ENCODE data around the gene HBZ. TPM values are rescaled to one million over a fixed set of nuclear protein-coding genes. Genes with fewer than 3 reads are reported as not detected.
"Not testable (repeated sequence)": the region's sequence is repeated elsewhere in the genome, so short reads cannot be mapped to it uniquely, and the experiment has no call there.

Gene HBZ
- total and polyA plus RNA-seq, 2 donors (not counting 1 experiment from before 2014, with no cell fraction given) = not detected

DNA sequence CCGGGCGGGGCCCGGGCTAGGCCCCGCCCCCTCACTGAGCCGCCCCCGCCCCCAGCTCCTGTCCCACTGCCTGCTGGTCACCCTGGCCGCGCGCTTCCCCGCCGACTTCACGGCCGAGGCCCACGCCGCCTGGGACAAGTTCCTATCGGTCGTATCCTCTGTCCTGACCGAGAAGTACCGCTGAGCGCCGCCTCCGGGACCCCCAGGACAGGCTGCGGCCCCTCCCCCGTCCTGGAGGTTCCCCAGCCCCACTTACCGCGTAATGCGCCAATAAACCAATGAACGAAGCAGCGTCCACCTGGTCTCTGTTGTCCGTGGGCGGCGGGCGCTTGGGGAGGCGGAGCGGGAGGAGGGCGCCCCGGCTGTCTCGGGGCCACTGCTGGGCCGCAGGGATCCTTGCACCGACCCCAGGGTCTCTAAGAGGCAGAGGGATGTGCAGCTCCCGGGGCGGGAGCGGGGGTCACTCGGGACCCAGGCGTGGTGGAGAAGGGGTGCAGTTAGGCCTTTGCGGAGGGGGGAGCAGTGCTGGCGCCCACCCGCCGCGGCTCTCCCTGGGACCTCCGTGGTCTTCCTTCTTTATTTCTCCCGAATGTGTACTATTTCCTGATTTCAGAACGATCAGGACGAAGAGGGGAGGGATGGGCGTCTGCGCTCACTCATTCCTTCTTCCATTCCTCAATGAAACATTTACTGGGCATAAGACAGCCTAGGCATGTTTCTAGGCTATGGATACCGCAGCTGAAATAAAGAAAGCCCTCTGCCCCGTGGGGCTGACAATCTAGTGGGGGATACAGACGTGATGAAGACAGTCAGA is 2.0 kb downstream of the HBZ start:
- peak overlapping the region; percentile 23 for H3K9ac ChIP-seq (ENCODE audit: insufficient read depth, low read length)
- H3K36me3 ChIP-seq (ENCODE audit: control insufficient read depth, insufficient read depth, low read length) = no peaks in the 10 kb centered on the region
- TF ChIP-seq EZH2 (IDR thresholded peaks at IDR 0.05; ENCODE audit: low read length, missing control alignments) = no peak
- TF ChIP-seq, protein P1, sequence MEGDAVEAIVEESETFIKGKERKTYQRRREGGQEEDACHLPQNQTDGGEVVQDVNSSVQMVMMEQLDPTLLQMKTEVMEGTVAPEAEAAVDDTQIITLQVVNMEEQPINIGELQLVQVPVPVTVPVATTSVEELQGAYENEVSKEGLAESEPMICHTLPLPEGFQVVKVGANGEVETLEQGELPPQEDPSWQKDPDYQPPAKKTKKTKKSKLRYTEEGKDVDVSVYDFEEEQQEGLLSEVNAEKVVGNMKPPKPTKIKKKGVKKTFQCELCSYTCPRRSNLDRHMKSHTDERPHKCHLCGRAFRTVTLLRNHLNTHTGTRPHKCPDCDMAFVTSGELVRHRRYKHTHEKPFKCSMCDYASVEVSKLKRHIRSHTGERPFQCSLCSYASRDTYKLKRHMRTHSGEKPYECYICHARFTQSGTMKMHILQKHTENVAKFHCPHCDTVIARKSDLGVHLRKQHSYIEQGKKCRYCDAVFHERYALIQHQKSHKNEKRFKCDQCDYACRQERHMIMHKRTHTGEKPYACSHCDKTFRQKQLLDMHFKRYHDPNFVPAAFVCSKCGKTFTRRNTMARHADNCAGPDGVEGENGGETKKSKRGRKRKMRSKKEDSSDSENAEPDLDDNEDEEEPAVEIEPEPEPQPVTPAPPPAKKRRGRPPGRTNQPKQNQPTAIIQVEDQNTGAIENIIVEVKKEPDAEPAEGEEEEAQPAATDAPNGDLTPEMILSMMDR (conservative IDR thresholded peaks at IDR 0.05 in 1 of 2, IDR thresholded peaks at IDR 0.05 in 1 of 2; ENCODE audit: low read depth in 1 of 2, low read length in 2 of 2) = no peak
- H3K4me3 ChIP-seq (replicated peaks in 1 of 4; ENCODE audit: control extremely low read depth in 1 of 4, insufficient read depth in 1 of 4, low read depth in 3 of 4, low read length in 4 of 4) = peak overlapping the region; percentile 40 to 58 (median 54)
- no peaks in the 10 kb centered on the region for H4K20me1 ChIP-seq (ENCODE audit: control insufficient read depth, extremely low read depth, insufficient read depth, low read length)
- H3K27ac ChIP-seq (ENCODE audit: insufficient read depth, low read length) = no peak overlapping the region
- peak overlapping the region; percentile 57 for H2AFZ ChIP-seq (ENCODE audit: low read length)
- peaks cover 9% of the 10 kb centered on the region for H3K27me3 ChIP-seq (ENCODE audit: control insufficient read depth, insufficient read depth, low read length)
- H3K4me1 ChIP-seq (ENCODE audit: control insufficient read depth, extremely low read depth, insufficient read depth, low read length) = peaks cover 4% of the 10 kb centered on the region
- no peaks in the 10 kb centered on the region for H3K79me2 ChIP-seq (ENCODE audit: control insufficient read depth, insufficient read depth, low read length)
- peak overlapping the region; percentile 85 for H3K4me2 ChIP-seq (ENCODE audit: extremely low read depth, insufficient read depth, low read length)
- no peaks in the 10 kb centered on the region for H3K9me3 ChIP-seq (ENCODE audit: control insufficient read depth, insufficient read depth, low read depth, low read length)
- peak; percentile 26 to 52 for DNase-seq (ENCODE audit: low read depth in 2 of 2)

GRCh38 chr16:155031-155398 is 2.6 kb downstream of the HBZ start:
- peak overlapping the region; percentile 85 for H3K4me2 ChIP-seq (ENCODE audit: extremely low read depth, insufficient read depth, low read length)
- no peaks in the 10 kb centered on the region for H3K36me3 ChIP-seq (ENCODE audit: control insufficient read depth, insufficient read depth, low read length)
- H3K4me3 ChIP-seq (replicated peaks in 1 of 4; ENCODE audit: control extremely low read depth in 1 of 4, insufficient read depth in 1 of 4, low read depth in 3 of 4, low read length in 4 of 4) = peak overlapping the region; percentile 40 to 58 (median 54)
- peaks cover 9% of the 10 kb centered on the region for H3K27me3 ChIP-seq (ENCODE audit: control insufficient read depth, insufficient read depth, low read length)
- H3K4me1 ChIP-seq (ENCODE audit: control insufficient read depth, extremely low read depth, insufficient read depth, low read length) = peaks cover 4% of the 10 kb centered on the region
- no peaks in the 10 kb centered on the region for H3K9me3 ChIP-seq (ENCODE audit: control insufficient read depth, insufficient read depth, low read depth, low read length)
- H3K79me2 ChIP-seq (ENCODE audit: control insufficient read depth, insufficient read depth, low read length) = no peaks in the 10 kb centered on the region
- no peak for TF ChIP-seq EZH2 (IDR thresholded peaks at IDR 0.05; ENCODE audit: low read length, missing control alignments)
- TF ChIP-seq, protein P1 (conservative IDR thresholded peaks at IDR 0.05 in 1 of 2, IDR thresholded peaks at IDR 0.05 in 1 of 2; ENCODE audit: low read depth in 1 of 2, low read length in 2 of 2) = no peak
- no peak overlapping the region for H3K9ac ChIP-seq (ENCODE audit: insufficient read depth, low read length)
- no peak overlapping the region for H3K27ac ChIP-seq (ENCODE audit: insufficient read depth, low read length)
- DNase-seq (ENCODE audit: low read depth in 2 of 2) = no peak
- no peaks in the 10 kb centered on the region for H4K20me1 ChIP-seq (ENCODE audit: control insufficient read depth, extremely low read depth, insufficient read depth, low read length)
- peak overlapping the region; percentile 57 for H2AFZ ChIP-seq (ENCODE audit: low read length)

DNA sequence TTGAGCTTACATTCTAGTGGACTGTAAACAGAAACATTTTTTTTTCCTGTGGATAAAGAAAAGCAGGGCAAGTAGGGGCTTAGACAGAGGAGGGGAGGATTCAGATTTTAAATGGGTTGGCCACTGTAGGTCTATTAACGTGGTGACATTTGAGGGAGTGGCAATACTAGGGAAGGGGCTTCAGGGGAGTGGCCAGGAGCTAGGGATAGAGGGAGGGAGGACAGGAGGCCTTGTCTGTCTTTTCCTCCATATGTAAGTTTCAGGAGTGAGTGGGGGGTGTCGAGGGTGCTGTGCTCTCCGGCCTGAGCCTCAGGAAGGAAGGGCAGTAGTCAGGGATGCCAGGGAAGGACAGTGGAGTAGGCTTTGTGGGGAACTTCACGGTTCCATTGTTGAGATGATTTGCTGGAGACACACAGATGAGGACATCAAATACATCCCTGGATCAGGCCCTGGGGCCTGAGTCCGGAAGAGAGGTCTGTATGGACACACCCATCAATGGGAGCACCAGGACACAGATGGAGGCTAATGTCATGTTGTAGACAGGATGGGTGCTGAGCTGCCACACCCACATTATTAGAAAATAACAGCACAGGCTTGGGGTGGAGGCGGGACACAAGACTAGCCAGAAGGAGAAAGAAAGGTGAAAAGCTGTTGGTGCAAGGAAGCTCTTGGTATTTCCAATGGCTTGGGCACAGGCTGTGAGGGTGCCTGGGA is 6.8 kb downstream of the HBZ start:
- H2AFZ ChIP-seq (ENCODE audit: low read length) = no peak overlapping the region
- no peak overlapping the region for H3K27ac ChIP-seq (ENCODE audit: insufficient read depth, low read length)
- H3K79me2 ChIP-seq (ENCODE audit: control insufficient read depth, insufficient read depth, low read length) = no peaks in the 10 kb centered on the region
- no peaks in the 10 kb centered on the region for H4K20me1 ChIP-seq (ENCODE audit: control insufficient read depth, extremely low read depth, insufficient read depth, low read length)
- no peak for TF ChIP-seq EZH2 (IDR thresholded peaks at IDR 0.05; ENCODE audit: low read length, missing control alignments)
- TF ChIP-seq, protein P1 (conservative IDR thresholded peaks at IDR 0.05 in 1 of 2, IDR thresholded peaks at IDR 0.05 in 1 of 2; ENCODE audit: low read depth in 1 of 2, low read length in 2 of 2) = no peak
- no peaks in the 10 kb centered on the region for H3K9me3 ChIP-seq (ENCODE audit: control insufficient read depth, insufficient read depth, low read depth, low read length)
- no peak overlapping the region for H3K4me3 ChIP-seq (replicated peaks in 1 of 4; ENCODE audit: control extremely low read depth in 1 of 4, insufficient read depth in 1 of 4, low read depth in 3 of 4, low read length in 4 of 4)
- H3K36me3 ChIP-seq (ENCODE audit: control insufficient read depth, insufficient read depth, low read length) = no peaks in the 10 kb centered on the region
- no peak overlapping the region for H3K4me2 ChIP-seq (ENCODE audit: extremely low read depth, insufficient read depth, low read length)
- peaks cover 3% of the 10 kb centered on the region for H3K4me1 ChIP-seq (ENCODE audit: control insufficient read depth, extremely low read depth, insufficient read depth, low read length)
- H3K27me3 ChIP-seq (ENCODE audit: control insufficient read depth, insufficient read depth, low read length) = peaks cover 9% of the 10 kb centered on the region
- DNase-seq (ENCODE audit: low read depth in 2 of 2) = no peak
- no peak overlapping the region for H3K9ac ChIP-seq (ENCODE audit: insufficient read depth, low read length)

DNA sequence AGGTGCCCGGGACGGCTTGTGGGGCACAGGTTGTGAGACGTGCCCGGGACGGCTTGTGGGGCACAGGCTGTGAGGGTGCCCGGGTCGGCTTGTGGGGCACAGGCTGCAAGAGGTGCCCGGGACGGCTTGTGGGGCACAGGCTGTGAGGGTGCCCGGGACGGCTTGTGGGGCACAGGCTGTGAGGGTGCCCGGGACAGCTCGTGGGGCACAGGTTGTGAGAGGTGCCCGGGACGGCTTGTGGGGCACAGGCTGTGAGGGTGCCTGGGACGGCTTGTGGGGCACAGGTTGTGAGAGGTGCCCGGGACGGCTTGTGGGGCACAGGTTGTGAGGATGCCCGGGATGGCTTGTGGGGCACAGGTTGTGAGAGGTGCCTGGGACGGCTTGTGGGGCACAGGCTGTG is 7.8 kb downstream of the HBZ start:
- H3K4me3 ChIP-seq (replicated peaks in 1 of 4; ENCODE audit: control extremely low read depth in 1 of 4, insufficient read depth in 1 of 4, low read depth in 3 of 4, low read length in 4 of 4); H3K9ac ChIP-seq (ENCODE audit: insufficient read depth, low read length); H3K36me3 ChIP-seq (ENCODE audit: control insufficient read depth, insufficient read depth, low read length); H3K27ac ChIP-seq (ENCODE audit: insufficient read depth, low read length); H3K4me2 ChIP-seq (ENCODE audit: extremely low read depth, insufficient read depth, low read length); H3K9me3 ChIP-seq (ENCODE audit: control insufficient read depth, insufficient read depth, low read depth, low read length); H2AFZ ChIP-seq (ENCODE audit: low read length); DNase-seq (ENCODE audit: low read depth in 2 of 2); H3K79me2 ChIP-seq (ENCODE audit: control insufficient read depth, insufficient read depth, low read length); H3K4me1 ChIP-seq (ENCODE audit: control insufficient read depth, extremely low read depth, insufficient read depth, low read length); H4K20me1 ChIP-seq (ENCODE audit: control insufficient read depth, extremely low read depth, insufficient read depth, low read length); H3K27me3 ChIP-seq (ENCODE audit: control insufficient read depth, insufficient read depth, low read length): not testable (repeated sequence)
